Stimulated activated CD4-positive, alpha-beta T cell treated with anti-CD3 and anti-CD28 coated beads, Interleukin-2, amount 100 ng/mL, for 48 hours (primary cell): ENCODE results near the gene SHC3.

Experiments
- DNase-seq, 2 donors: peaks; one replicate each; pipeline ENCODE4 v3.0.0-alpha.2; 2020

Gene SHC3

DNA sequence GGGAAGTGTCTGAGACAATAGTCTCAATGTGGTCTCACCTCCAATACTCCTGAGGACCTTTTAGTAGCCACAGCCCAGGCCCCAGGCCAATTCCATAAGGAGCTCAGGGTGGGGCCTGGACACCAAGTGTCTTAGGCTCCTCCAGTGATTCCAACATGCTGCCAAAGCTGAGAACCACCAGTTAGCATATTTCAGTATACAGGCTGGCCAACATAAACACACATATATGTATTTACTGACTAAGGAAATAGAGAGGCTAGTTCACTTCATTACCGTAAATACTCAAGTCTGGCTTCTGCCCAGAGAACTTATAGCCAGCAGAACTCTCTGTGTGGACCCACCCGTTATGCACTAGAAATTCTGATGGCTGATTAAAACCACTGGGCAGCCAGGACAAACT is 163.3 kb downstream of the SHC3 start:
- no peak for DNase-seq

GRCh38 chr9:89014153-89014552 is 164.5 kb downstream of the SHC3 start:
- DNase-seq, result no peak

DNA sequence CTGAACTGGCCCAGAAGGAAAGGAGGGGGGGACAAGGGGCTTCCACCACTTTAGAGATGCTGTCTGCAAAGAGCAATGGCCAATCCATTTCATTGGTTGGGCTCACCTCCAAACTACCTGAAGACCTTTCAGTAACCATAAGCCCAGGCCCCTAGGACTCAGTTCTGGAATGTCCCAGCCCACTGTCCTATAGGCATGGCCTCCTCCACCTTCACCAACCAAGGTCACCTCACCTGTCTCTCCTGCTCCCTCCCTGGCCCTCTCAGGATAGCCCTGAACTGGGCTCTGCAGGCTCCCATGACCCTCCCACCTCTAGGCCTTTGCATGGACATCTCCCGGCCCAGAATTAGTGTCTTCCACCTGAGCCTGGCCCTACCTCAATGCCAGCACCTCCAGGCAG is 165.0 kb downstream of the SHC3 start:
- no peak for DNase-seq

DNA sequence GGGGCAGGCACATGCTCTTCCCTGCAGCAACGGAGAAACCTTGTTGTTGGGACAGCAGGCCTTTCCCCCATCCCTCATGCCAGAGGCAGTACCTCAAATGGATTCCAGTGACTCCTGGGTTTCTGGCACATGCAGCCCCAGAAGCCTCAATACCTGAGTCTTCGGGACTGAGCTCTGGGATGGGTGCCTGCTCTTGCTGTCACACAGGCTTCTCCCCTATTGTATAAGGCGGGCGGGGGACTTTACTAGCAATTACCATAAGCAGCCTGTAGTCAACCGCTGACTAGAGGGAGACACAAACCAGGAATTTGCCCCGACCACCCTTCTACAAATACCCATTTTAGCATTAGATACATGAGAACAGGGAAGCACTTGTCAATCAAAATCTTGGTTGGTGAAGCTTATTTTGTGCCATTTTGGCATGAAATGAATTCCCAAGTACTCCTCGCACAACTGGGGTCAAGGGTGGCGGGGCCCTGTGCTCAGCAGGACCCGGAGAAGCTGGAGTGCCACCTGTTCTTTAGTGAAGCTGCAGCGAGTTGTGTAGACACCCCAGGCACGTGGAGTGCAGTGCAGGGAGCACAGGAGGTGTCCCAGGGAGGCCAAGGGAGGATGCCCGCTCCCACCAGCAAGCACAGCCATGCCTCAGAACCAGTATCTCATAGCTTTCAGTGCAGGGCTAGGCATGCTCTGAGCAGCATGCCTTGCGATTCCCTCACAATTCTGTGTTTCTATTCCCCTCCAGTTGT is 166.2 kb downstream of the SHC3 start:
- DNase-seq, result no peak

GRCh38 chr9:89011683-89012082 is 166.9 kb downstream of the SHC3 start:
- DNase-seq, result no peak

DNA sequence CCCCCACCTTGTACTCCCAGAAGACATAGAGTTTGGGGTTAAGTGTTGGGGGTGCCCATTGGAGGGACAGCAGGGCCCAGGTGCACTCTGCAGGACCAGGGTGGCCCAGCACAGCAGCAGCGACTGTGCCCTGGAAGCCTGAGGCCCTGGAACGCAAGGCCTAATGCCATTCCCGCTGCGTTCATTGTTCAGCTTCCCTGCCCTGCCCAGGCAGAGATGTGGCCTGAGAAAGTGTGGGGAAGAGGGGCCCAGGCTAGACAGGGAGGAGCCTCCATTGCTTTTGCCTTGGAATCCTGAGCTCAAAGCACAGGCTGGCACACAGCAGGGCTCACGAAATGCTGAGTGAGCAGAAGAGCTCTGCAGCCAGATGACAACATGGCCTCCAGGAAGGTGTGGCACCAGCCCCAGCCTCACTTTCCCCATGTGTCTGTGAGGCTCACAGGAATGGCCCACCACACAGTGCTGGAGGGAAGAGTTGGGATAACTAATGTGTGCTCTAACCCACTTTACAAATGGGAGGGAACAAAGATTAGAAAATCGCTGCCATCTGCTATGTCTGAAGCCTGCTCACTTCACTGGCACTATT is 168.0 kb downstream of the SHC3 start:
- DNase-seq, result no peak

GRCh38 chr9:89010056-89010455 is 168.6 kb downstream of the SHC3 start:
- no peak for DNase-seq

- no peak for DNase-seq
These were observed 169.1 kb downstream of the SHC3 start for GRCh38 chr9:89009546-89009840.

GRCh38 chr9:89008744-89009545 is 169.7 kb downstream of the SHC3 start:
- DNase-seq, result no peak

DNA sequence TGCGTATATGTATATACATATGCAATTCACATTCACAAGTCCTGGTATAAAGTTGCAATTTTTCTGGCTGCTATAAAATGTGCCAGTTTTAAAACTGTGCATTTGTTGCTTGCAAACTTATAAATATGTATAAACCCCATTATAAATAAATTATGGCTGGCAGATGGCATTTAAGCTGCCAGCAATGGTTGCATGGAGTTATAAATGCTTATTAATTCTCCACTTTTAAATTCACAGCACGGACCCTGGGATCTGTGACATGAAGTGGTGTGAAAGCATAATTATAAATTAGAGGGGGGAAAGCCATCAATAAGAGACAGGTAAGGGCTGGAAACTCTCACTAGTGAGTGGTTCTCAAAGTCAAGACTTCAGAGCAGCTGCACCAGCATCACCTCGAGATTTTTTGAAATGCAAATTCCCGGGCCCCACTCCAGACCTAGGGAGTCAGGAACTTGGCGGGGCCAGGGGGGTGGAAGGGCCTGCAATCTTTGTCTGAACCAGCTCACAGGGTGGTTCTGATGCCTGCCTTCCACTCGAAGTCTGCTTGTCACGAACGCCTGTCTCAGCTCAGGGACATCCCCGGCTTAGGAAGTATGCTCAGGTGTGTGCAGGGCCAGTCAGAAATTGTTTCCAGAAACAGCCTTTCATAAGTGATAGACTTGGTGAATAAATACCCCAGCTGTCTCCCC is 170.4 kb downstream of the SHC3 start:
- no peak for DNase-seq

GRCh38 chr9:89006996-89007967 is 171.3 kb downstream of the SHC3 start:
- DNase-seq, result no peak

DNA sequence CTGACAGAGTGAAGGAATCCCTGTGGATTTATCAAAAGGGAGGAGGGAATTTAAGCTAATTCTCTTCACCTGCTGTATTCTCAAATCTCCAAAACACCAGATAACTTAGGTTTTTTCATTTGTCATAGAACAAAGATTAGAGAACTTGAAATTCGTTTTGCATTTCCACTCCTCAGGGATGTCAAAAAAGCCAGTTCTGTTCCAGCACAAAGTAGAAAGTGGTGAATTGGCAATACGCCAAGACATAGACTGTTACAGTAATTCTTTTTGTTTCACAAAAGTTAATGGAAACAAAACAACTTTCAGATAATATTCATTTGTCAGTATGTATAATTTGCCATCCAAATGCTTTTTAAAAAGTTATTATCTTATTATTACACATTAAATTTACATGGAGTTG is 172.4 kb downstream of the SHC3 start:
- no peak for DNase-seq

GRCh38 chr9:89005323-89005722 is 173.3 kb downstream of the SHC3 start:
- no peak for DNase-seq

DNA sequence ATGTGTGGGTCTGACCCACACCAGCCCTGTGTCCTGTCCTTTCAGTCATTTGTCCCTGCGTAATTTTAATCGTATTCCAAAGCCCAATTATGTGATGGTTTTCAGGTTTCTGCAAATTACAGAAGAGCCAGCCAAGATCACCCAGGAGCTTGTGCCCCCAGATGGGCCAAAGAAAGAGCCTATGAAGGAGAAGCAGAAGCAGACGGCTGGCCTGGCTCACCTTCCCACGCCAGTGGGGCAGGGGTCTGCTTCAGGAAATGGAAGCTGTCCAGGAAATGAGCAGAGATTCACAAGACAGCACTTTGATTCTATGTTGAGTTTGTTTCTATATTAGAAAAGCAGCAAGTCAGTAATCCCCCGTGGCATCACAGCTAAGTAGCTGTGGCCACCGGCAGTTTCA is 175.6 kb downstream of the SHC3 start:
- no peak for DNase-seq

DNA sequence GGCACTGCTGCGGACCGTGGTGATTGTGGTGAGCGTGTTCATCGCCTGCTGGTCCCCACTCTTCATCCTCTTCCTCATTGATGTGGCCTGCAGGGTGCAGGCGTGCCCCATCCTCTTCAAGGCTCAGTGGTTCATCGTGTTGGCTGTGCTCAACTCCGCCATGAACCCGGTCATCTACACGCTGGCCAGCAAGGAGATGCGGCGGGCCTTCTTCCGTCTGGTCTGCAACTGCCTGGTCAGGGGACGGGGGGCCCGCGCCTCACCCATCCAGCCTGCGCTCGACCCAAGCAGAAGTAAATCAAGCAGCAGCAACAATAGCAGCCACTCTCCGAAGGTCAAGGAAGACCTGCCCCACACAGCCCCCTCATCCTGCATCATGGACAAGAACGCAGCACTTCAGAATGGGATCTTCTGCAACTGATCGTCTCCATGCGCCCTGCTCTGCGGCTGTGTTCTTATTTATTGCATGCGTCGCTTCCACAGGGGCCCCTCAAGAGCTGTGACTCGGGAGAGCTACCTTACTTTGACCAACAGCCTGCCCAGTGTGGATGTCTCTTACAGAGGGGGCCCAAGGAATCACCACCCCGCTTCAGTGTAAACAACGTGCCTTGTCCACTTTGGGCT is 176.6 kb downstream of the SHC3 start:
- DNase-seq, result no peak

- peak; percentile 76 to 81 for DNase-seq
These were observed 177.4 kb downstream of the SHC3 start for GRCh38 chr9:89000973-89001916.

DNA sequence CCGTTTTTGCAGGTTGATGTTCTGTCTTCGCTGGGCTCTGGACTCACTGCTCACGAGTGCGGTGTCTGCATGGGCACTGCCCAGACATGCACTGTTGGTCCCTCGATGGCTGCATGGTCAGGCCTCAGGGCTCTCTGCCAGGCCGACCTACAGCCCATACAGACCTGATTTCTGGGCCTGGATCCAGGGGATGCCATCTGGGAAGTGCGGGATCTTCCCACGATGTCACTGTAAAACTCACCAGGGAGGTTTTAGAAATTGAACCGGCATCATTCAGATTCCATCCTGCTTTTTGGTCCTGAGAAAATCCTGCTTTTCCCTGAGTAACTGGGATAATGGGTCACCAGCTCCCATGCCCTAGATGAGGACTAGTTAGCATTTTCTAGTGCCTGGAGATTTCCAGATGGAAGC is 178.2 kb downstream of the SHC3 start:
- DNase-seq, result no peak

DNA sequence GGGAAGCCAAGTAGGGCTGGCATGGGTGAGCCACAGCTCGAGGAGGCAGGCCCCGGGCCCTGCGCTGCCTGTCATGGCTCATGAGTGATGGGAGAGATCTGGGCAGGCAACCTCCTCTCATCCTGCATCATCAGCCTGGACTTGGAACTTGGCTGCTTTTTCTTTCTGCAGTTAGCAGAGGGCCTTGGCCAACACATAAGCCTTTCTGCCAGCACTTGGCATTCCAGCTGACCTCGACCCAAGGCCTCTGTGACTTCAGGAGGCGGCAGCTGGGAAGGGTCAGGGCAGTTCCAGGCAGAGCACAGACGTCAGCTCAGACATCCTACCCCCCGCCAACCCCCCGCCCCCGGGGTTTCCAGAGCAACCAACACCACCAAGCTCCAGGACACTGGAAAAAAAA is 179.7 kb downstream of the SHC3 start:
- no peak for DNase-seq

GRCh38 chr9:88998503-88998902 is 180.1 kb downstream of the SHC3 start:
- no peak for DNase-seq

GRCh38 chr9:88997646-88998045 is 181.0 kb downstream of the SHC3 start:
- DNase-seq, result no peak

DNA sequence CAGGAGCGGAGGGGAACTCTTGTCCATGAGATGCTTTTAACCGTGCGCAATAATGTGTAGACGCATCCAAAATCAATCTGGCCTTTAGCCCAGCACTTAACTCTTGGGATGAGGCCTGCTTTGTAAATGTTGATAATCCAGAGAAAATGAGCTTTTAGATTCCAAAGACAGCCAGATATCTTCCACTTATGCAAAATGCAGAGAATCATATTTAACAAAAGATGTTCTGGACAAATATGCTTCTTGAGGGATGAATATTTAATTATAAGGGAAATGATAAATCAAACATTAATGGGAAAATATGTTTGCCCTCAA is 181.7 kb downstream of the SHC3 start:
- DNase-seq, result no peak
